ENCODE measurements around the gene NCAPH2.

The NCAPH2 gene

GRCh38 chr22:50564289-50564688 lies 56.3 kb downstream of the NCAPH2 start:
- no peak for TF ChIP-seq ZFP3 (CRISPR knock-in tag; IDR thresholded peaks at IDR 0.05)
- TF ChIP-seq ZNF565 (CRISPR knock-in tag; conservative IDR thresholded peaks at IDR 0.05; ENCODE audit: low read depth): no peak
- no peak for TF ChIP-seq ZFP30 (CRISPR knock-in tag; IDR thresholded peaks at IDR 0.05)
- TF ChIP-seq, protein P1, sequence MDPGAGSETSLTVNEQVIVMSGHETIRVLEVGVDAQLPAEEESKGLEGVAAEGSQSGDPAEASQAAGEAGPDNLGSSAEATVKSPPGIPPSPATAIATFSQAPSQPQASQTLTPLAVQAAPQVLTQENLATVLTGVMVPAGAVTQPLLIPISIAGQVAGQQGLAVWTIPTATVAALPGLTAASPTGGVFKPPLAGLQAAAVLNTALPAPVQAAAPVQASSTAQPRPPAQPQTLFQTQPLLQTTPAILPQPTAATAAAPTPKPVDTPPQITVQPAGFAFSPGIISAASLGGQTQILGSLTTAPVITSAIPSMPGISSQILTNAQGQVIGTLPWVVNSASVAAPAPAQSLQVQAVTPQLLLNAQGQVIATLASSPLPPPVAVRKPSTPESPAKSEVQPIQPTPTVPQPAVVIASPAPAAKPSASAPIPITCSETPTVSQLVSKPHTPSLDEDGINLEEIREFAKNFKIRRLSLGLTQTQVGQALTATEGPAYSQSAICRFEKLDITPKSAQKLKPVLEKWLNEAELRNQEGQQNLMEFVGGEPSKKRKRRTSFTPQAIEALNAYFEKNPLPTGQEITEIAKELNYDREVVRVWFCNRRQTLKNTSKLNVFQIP (CRISPR knock-in tag; IDR thresholded peaks at IDR 0.05; ENCODE audit: borderline replicate concordance, low read depth): no peak
- no peak for TF ChIP-seq ZNF70 (CRISPR knock-in tag; IDR thresholded peaks at IDR 0.05)
- TF ChIP-seq PATZ1 (CRISPR knock-in tag; IDR thresholded peaks at IDR 0.05; ENCODE audit: borderline replicate concordance): no peak
- no peak for TF ChIP-seq ISL1 (CRISPR knock-in tag; IDR thresholded peaks at IDR 0.05)
- no peak for TF ChIP-seq PPARA (CRISPR knock-in tag; IDR thresholded peaks at IDR 0.05; ENCODE audit: borderline replicate concordance)
- TF ChIP-seq CSDC2 (CRISPR knock-in tag; IDR thresholded peaks at IDR 0.05): no peak
- no peak for TF ChIP-seq ZC3H10 (CRISPR knock-in tag; IDR thresholded peaks at IDR 0.05)
- TF ChIP-seq ARNTL (CRISPR knock-in tag; IDR thresholded peaks at IDR 0.05; ENCODE audit: borderline replicate concordance, low read depth): no peak
- TF ChIP-seq ZNF8 (CRISPR knock-in tag; IDR thresholded peaks at IDR 0.05): no peak
- TF ChIP-seq ESRRG (CRISPR knock-in tag; IDR thresholded peaks at IDR 0.05): no peak
- TF ChIP-seq, protein P2, sequence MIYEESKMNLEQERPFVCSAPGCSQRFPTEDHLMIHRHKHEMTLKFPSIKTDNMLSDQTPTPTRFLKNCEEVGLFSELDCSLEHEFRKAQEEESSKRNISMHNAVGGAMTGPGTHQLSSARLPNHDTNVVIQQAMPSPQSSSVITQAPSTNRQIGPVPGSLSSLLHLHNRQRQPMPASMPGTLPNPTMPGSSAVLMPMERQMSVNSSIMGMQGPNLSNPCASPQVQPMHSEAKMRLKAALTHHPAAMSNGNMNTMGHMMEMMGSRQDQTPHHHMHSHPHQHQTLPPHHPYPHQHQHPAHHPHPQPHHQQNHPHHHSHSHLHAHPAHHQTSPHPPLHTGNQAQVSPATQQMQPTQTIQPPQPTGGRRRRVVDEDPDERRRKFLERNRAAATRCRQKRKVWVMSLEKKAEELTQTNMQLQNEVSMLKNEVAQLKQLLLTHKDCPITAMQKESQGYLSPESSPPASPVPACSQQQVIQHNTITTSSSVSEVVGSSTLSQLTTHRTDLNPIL (CRISPR knock-in tag; IDR thresholded peaks at IDR 0.05; ENCODE audit: low read depth): no peak
- no peak for TF ChIP-seq GLIS3 (CRISPR knock-in tag; IDR thresholded peaks at IDR 0.05)
- no peak for TF ChIP-seq TCF4 (CRISPR knock-in tag; IDR thresholded peaks at IDR 0.05; ENCODE audit: borderline replicate concordance)
- TF ChIP-seq RARB (CRISPR knock-in tag; IDR thresholded peaks at IDR 0.05): no peak
- no peak for TF ChIP-seq BACH2 (CRISPR knock-in tag; IDR thresholded peaks at IDR 0.05; ENCODE audit: borderline replicate concordance)
- no peak for TF ChIP-seq CSRNP3 (CRISPR knock-in tag; IDR thresholded peaks at IDR 0.05)
- TF ChIP-seq TOX (CRISPR knock-in tag; IDR thresholded peaks at IDR 0.05; ENCODE audit: borderline replicate concordance): no peak

DNA sequence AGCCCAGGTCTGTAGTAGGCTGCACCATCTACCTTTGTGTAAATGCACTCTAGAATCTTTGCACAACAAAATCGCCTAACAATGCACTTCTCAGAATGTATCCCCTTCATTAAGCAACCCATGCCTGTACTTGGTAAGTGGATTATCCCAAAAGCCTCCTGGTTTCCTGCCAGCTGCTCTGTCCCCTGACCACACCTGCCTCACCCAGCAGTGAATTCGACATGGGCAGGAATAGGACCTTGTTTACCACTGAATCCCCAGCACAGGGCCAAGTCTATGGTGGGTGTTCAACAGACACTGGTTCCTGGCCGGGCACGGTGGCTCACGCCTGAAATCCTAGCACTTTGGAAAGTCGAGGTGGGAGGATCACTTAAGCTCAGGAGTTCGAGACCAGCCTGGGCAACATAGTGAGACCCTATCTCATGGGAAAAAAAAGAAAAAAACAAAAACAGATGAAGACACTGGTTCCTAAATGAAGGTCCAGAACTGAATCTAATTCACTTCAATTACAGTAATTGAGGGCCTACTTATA lies 59.8 kb downstream of the NCAPH2 start:
- no peak for ATAC-seq
- no peak for TF ChIP-seq ZFP30 (CRISPR knock-in tag; IDR thresholded peaks at IDR 0.05)
- TF ChIP-seq TCF4 (CRISPR knock-in tag; IDR thresholded peaks at IDR 0.05; ENCODE audit: borderline replicate concordance): no peak
- TF ChIP-seq ZNF565 (CRISPR knock-in tag; conservative IDR thresholded peaks at IDR 0.05; ENCODE audit: low read depth): no peak
- TF ChIP-seq CSDC2 (CRISPR knock-in tag; IDR thresholded peaks at IDR 0.05): no peak
- no peak for TF ChIP-seq BACH2 (CRISPR knock-in tag; IDR thresholded peaks at IDR 0.05; ENCODE audit: borderline replicate concordance)
- TF ChIP-seq PPARA (CRISPR knock-in tag; IDR thresholded peaks at IDR 0.05; ENCODE audit: borderline replicate concordance): no peak
- TF ChIP-seq OSR1 (CRISPR knock-in tag; IDR thresholded peaks at IDR 0.05): no peak
- TF ChIP-seq TOX (CRISPR knock-in tag; IDR thresholded peaks at IDR 0.05; ENCODE audit: borderline replicate concordance): no peak
- no peak for TF ChIP-seq ISL1 (CRISPR knock-in tag; IDR thresholded peaks at IDR 0.05)
- TF ChIP-seq, protein P1 (CRISPR knock-in tag; IDR thresholded peaks at IDR 0.05; ENCODE audit: borderline replicate concordance, low read depth): no peak
- no peak for TF ChIP-seq ZFP3 (CRISPR knock-in tag; IDR thresholded peaks at IDR 0.05)
- TF ChIP-seq CSRNP3 (CRISPR knock-in tag; IDR thresholded peaks at IDR 0.05): no peak
- no peak for TF ChIP-seq ZNF70 (CRISPR knock-in tag; IDR thresholded peaks at IDR 0.05)
- TF ChIP-seq TSHZ2 (CRISPR knock-in tag; IDR thresholded peaks at IDR 0.05): no peak
- no peak for TF ChIP-seq SNAI2 (CRISPR knock-in tag; IDR thresholded peaks at IDR 0.05)
- TF ChIP-seq ZC3H10 (CRISPR knock-in tag; IDR thresholded peaks at IDR 0.05): no peak

More at GRCh38 chr22:50564289-50564688, 56.3 kb downstream of the NCAPH2 start:
- ATAC-seq: no peak

All from SK-N-SH treated with all-trans-retinoic acid at 6 μM for 48 hours (cell line).